Brain microvascular endothelial cell (primary cell): ENCODE results near the gene BRSK1.

Experiments
- DNase-seq: peaks from one replicate; pipeline ENCODE4 v3.0.0-alpha.2; 2020
- H3K27ac ChIP-seq: fragments of 250-450 bp; sonication (Bioruptor Pico); 2 replicates; pipeline ENCODE4 v1.5.1; 2020; ENCODE audit warnings: mild to moderate bottlenecking, moderate library complexity
- H3K27me3 ChIP-seq: fragments of 250-450 bp; sonication (Bioruptor Pico); replicated peaks from 2 replicates; pipeline ENCODE4 v1.5.1; 2020; ENCODE audit warnings: mild to moderate bottlenecking
- H3K36me3 ChIP-seq: fragments of 250-450 bp; sonication (Bioruptor Pico); replicated peaks from 2 replicates; pipeline ENCODE4 v1.5.1; 2020; ENCODE audit warnings: mild to moderate bottlenecking
- H3K4me3 ChIP-seq: 2 replicates; pipeline ENCODE4 v1.5.1; 2011; ENCODE audit warnings: low read depth, mild to moderate bottlenecking, control low read depth, low read length, moderate library complexity
- CTCF ChIP-seq: IDR thresholded peaks from 2 replicates; pipeline ENCODE4 v1.5.1; 2011; ENCODE audit warnings: low read depth, mild to moderate bottlenecking, moderate library complexity, low read length, control low read depth, inconsistent platforms; ENCODE audit errors: missing control alignments
- in situ Hi-C: cut with HindIII; loops from 2 replicates; pipeline ENCODE4 v1.10.0; 2017; ENCODE audit warnings: low sequenced_read_pairs, low pct_ligation_motif_present

Gene BRSK1

DNA sequence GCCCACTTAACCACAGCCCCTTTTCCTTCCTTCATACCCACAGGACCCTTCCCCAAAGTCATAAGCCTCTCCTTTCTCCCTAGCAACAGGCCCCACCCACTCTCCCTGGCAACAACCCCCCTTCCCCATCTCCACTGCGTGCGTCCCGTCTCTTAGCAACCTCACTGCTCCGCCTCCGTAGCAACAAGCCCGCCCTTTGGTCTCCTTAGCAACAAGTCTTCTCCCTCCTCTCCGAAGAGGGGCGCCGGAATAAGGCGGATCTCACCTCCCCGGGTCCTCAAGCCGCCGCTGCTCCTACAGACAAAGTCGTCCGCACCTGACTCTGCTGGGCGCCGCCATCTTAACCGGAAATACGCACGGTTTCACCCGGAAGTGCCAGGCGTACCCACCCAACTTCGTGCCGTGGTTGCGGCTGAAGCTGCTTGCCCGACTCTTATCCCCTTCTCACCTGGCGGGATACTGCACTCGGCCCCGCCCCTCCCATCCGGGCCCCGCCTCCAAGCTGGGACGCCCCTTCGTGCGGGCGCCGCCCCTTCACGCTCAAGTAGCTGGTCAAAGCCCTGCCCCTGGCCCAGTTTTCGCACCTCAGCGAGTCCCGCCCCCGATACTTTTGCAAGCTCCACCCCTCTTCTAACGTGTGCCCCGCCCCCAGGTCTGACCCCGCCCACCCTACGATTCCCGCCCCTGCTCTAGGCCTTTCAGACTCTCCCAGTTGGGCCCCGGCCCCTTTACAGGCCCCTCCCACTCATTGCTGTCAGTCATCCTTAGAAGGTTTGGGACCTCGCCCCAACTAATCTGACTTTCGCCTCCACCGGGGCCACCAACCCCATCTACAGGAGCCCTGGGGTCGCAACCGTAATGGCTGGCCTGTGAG, 3.8 kb upstream of the BRSK1 start, which contains the start of gene HSPBP1:
Gene HSPBP1, minus strand, starts transcription at position 341 of the 874 bp plus-strand sequence. CDS start 502 bp downstream, outside the sequence.
- Histone ChIP-seq H3K27ac (peak within 1 kb of the TSS; percentile 67), H3K4me3 (peak within 1 kb of the TSS; percentile 89), H3K36me3 (peaks cover 5% of the 10 kb centered on the region), H3K27me3 (no peaks in the 10 kb centered on the region)
- DNase-seq, result peak; percentile 90
- in situ Hi-C loops, result no loop called here
- TF ChIP-seq CTCF, result no peak

GRCh38 chr19:55284405-55285058, 735 bp downstream of the BRSK1 start:
- H3K36me3 ChIP-seq, result peaks cover 4% of the 10 kb centered on the region
- H3K27ac ChIP-seq, result no peak overlapping the region
- peak overlapping the region; percentile 45 for H3K4me3 ChIP-seq
- no peak for TF ChIP-seq CTCF
- DNase-seq, result no peak
- no peaks in the 10 kb centered on the region for H3K27me3 ChIP-seq
- in situ Hi-C loops, result no loop called here

GRCh38 chr19:55285229-55285890, 1.6 kb downstream of the BRSK1 start:
- Histone ChIP-seq H3K36me3 (peaks cover 6% of the 10 kb centered on the region), H3K4me3 (peak overlapping the region; percentile 29)
- in situ Hi-C loops, result no loop called here

DNA sequence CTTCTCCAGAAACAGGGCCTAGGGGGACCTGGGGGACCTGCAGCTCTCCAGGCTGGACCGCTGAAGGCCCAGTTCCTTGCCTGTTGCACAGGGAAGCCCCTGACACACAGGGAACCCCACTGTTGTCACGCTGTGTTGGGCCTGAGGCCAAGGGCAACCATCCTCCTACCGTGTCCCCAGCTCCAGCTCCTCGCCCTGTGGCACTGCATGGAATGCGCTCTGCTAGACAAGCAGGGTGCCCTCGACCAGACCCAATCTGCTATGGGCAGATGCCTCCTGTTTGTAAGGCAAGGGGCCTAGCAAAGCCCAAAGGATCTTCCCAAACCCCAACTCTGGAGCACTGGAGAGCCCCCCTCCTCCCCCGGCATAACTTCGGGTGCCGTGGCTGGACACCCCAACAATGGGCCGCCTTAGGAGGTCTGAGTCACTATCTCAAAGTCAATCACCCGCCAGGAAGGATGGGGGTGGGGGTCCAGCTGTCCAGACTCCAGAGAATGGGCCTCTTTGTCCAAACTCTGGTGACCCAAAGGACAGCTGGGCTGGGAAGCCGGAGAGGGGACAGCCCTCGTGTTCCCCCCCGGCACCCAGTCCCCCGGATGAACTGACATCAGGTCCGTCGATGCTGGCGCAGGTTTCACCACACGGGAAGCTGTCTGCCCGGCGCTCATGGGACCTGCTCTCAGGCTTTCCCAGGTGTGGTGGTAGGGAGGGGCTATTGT, 3.7 kb downstream of the BRSK1 start:
- Histone ChIP-seq H3K36me3 (peaks cover 6% of the 10 kb centered on the region), H3K27ac (no peak overlapping the region), H3K4me3 (no peak overlapping the region), H3K27me3 (no peaks in the 10 kb centered on the region)
- in situ Hi-C loops, result no loop called here
- TF ChIP-seq CTCF, result no peak
- no peak for DNase-seq

More at GRCh38 chr19:55285229-55285890, 1.6 kb downstream of the BRSK1 start:
- Histone ChIP-seq H3K27ac (no peak overlapping the region), H3K27me3 (no peaks in the 10 kb centered on the region)
- no peak for TF ChIP-seq CTCF
- no peak for DNase-seq

DNA sequence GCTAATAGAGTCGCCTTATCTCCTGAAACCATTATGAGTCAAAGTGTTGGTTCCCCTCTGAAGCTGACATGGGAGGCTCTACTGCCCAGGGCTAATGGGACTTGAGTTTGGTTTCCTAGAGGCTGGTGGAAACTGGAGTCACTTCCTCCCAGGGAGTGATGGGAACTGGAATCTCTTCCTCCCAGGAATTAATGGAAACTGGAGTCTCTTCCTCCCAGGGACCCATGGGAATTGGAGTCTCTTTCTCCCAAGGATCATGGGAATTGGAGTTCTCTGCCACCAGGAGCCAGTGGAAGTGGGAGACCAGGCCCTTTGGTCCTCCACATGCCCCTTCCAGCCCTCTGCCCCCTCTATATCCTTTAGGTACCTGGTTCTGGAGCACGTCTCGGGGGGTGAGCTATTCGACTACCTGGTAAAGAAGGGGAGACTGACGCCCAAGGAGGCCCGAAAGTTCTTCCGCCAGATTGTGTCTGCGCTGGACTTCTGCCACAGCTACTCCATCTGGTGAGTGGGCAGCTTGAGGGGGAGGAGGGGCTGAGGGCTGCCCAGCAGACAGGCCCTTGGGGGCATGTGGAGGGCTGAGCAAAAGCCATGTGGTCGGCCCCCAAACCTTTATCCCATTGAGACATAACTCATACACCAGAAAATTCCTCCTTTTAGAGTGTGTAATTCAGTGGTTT, 5.5 kb downstream of the BRSK1 start:
- in situ Hi-C loops, result no loop called here
- DNase-seq, result no peak

More for the DNA sequence above, 5.5 kb downstream of the BRSK1 start:
- Histone ChIP-seq H3K27ac (no peak overlapping the region), H3K4me3 (no peak overlapping the region), H3K36me3 (peaks cover 9% of the 10 kb centered on the region), H3K27me3 (no peaks in the 10 kb centered on the region)
- no peak for TF ChIP-seq CTCF
